Activated CD4-positive, CD25-positive, alpha-beta regulatory T cell treated with anti-CD3 and anti-CD28 coated beads, Interleukin-2, amount 50 U/mL, for 16 hours (primary cell): Measurements from ENCODE around the gene SPTB.
A peak's percentile ranks its signal among the peaks of the same experiment; 100 is the strongest.

ENCODE experiments used
- DNase-seq: peaks from one replicate; pipeline ENCODE4 v3.0.0-alpha.2; 2020; ENCODE audit warnings: low read depth, low spot score

The SPTB gene

GRCh38 chr14:64766430-64767151 lies 113.1 kb downstream of the SPTB start:
- DNase-seq = no peak

GRCh38 chr14:64765740-64766302 lies 113.9 kb downstream of the SPTB start:
- DNase-seq = no peak

GRCh38 chr14:64764641-64765520 lies 114.8 kb downstream of the SPTB start:
- DNase-seq = peak; percentile 24

GRCh38 chr14:64763801-64764621 lies 115.7 kb downstream of the SPTB start:
- no peak for DNase-seq

- no peak for DNase-seq
Measured at GRCh38 chr14:64763085-64763782, 116.5 kb downstream of the SPTB start.

- DNase-seq = no peak
Measured at GRCh38 chr14:64762044-64763034, 117.4 kb downstream of the SPTB start.

- no peak for DNase-seq
Measured at GRCh38 chr14:64761441-64762043, 118.2 kb downstream of the SPTB start.

GRCh38 chr14:64760916-64761315 lies 118.8 kb downstream of the SPTB start:
- no peak for DNase-seq

GRCh38 chr14:64760146-64760755 lies 119.5 kb downstream of the SPTB start:
- peak; percentile 22 for DNase-seq

- DNase-seq = no peak
Measured at GRCh38 chr14:64759555-64759938, 120.2 kb downstream of the SPTB start.

GRCh38 chr14:64758691-64759554 lies 120.8 kb downstream of the SPTB start:
- DNase-seq = no peak

GRCh38 chr14:64758025-64758521 lies 121.6 kb downstream of the SPTB start:
- DNase-seq = no peak

GRCh38 chr14:64757601-64758000 lies 122.1 kb downstream of the SPTB start:
- no peak for DNase-seq

GRCh38 chr14:64756712-64757111 lies 123.0 kb downstream of the SPTB start:
- DNase-seq = no peak

GRCh38 chr14:64755781-64756221 lies 123.9 kb downstream of the SPTB start:
- peak; percentile 12 for DNase-seq

- no peak for DNase-seq
Measured at GRCh38 chr14:64754685-64755084, 125.0 kb downstream of the SPTB start.

GRCh38 chr14:64753999-64754398 lies 125.7 kb downstream of the SPTB start:
- no peak for DNase-seq

- DNase-seq = no peak
Measured at GRCh38 chr14:64753374-64753773, 126.3 kb downstream of the SPTB start.
